GM18867 (cell line): Measurements from ENCODE around the gene XRCC6.
A peak's percentile ranks its signal among the peaks of the same experiment; 100 is the strongest.
"Not testable (repeated sequence)": the region's sequence is repeated elsewhere in the genome, so short reads cannot be mapped to it uniquely, and the experiment has no call there.

Source experiments
- ATAC-seq: cut with Tn5 transposase; IDR thresholded peaks from one replicate; pipeline ENCODE4 v1.9.1; 2021; ENCODE audit warnings: mild to moderate bottlenecking, moderate library complexity; ENCODE audit not compliant: unreplicated experiment

XRCC6 gene

DNA sequence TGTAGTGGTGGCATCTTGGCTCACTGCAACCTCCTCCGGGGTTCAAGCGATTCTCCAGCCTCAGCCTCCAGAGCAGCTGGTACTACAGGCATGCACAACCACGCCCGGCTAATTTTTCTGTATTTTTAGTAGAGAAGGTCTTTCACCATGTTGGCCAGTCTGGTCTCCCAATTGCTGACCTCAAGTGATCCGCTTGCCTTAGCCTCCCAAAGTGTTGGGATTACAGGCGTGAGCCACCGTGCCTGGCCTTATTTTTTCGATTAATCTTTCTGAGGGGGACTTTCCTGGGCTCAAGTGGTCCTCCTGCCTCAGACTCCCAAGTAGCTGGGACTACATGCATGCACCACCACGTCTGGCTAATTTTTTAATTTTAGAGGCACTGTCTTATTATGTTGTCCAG is 62.0 kb downstream of the XRCC6 start:
- no peak for ATAC-seq

DNA sequence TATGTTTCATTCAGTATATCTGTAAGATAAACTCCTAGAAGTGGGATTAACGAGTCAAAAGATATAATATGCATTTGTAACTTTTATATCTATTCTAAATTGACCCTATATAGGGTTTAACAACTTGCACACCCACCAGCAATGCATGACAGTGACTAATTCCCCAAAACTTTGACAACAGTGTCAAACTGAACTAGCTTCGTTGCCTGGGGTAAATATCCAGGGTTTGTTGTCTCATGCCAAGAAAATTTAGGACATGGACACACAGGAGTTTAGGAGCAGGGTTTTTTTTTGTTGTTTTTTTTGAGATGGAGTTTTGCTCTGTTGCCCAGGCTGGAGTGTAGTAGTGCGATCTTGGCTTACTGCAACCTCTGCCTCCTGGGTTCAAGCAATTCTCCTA is 62.5 kb downstream of the XRCC6 start:
- no peak for ATAC-seq

DNA sequence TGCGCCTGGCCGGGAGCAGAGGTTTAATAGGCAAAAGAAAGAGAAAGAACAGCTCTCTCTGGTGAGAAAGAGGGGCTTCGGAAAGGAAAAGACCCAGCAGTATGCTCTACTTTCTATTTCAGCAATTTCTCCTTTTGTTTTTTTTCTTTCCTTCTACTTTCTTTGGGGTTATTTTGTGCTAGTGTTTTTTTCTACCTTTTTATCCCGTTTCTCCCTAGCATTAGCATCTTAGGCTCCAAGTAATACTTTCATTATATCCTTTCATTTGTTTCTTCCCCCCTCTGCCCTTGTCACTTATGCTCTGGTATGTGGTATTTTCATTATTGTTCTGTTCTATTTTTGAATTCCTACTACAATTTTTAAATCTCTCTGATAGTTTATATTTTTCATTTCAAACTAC is 63.1 kb downstream of the XRCC6 start:
- no peak for ATAC-seq

DNA sequence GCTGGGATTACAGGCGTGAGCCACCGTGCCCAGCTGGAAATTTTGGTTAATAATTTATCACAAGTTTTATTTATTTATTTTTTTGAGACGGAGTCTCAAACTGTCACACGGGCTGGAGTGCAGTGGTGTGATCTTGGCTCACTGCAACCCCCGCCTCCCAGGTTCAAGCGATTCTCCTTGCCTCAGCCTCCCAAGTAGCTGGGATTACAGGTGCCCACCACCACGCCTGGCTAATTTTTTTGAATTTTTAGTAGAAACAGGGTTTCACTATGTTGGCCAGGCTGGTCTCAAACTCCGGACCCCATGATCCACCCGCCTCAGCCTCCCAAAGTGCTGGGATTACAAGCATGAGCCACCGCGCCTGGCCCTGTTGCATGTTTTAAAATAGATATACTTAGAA is 65.8 kb downstream of the XRCC6 start:
- ATAC-seq = not testable (repeated sequence)

DNA sequence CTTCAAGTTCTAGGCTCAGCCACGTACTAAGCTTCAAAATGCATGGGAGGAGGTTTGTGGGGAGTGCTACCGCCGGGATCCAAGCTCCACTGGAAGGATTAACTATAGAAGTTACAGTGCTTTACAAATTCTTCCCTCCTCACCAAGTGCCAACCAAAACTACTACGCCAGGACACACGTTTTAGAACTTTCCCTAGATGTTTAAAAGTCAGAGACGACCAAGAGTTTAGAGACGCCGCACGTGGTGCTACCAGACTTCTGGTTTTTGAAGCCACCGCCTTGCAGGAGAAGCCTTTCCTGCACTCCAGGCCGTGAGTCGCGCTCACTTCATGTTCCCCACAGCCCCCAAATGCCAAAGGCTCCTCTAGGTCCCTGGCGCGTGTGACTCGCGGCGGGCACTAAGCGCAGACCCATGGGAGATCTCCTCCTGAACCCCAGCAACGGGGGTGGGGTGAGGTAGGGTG is 66.8 kb downstream of the XRCC6 start:
- ATAC-seq = peak; percentile 15

DNA sequence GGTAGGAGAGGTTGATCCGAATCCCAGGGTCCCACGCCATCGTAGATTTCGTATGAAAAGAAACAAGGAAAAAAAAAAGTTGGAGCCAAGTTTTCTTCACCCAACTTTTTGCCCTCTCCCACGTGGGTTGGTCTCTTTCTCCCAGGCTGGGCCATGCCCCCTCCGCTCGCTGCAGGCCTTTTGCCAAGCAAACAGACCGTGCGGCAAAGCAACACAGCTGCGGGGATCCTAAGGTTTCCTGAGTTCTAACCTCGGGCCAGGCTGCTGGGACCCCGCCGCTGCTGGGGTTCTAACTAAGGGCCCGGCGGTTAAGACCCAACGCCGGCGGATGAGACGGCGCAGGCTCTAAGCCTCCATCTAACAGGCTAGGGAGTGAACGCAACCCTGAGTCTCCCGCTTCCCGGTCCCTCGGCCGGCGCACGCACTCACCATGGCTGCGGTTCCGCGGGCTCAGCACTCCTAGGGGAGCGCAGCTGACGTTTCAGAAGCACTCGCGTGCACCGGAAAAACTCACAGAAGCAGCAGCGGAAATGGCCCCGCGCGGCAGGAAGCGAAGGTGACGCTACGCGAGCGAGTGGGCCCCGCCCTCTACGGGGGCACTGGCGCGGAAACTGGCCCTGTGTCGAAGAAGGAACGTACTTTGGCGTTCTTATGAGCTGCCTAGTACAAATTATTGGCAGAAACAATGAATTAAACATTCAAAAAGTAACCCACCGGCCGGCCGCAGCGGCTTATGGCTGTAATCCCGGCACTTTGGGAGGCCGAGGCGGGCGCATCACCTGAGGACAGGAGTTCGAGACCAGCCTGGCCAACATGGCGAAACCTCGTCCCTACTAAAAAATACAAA is 67.5 kb downstream of the XRCC6 start, which contains the start of gene SNU13:
TSS of gene SNU13 (minus strand) at position 503 of the 847 bp plus-strand sequence. CDS start at position 432, 71 bp downstream.
- ATAC-seq = peak; percentile 86

DNA sequence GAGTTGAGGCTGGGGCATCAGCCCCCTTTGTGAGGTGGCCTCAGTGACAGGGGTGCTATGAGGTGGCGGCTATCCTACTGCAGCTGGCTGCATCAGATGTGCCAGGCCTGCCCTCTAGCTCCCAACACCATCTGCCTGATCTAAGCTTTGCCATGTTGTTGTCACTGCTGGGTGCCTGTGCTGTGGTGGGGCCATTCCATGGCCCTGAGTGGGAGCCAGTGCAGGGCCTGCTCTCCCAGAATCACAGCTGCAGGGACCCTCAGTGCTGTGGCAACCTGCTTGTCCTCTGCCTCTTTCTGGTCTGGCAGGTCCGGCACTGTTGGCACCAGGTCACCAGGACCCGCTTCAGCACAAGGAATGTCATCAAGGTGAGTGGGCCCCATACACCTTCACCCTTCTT is 69.4 kb downstream of the XRCC6 start:
- ATAC-seq = no peak

DNA sequence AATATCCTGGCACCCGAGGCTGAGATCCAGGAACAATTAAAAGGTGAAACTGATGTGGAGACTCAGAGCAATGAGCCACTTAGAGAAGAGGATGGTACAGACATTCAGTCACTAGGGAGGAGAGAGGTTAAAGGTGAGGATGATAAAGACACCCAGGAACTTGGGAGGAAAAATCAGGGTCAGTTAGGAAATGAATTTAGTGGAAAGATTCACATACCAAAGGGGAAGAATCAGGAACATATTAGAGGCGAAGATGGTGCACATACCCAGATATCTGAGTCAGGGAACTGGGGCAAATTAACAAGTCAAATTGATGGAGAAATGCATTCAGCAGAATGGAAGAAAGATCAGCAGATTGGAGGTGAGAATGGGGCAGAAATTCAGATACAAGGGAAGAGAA is 74.1 kb downstream of the XRCC6 start:
- ATAC-seq = no peak

DNA sequence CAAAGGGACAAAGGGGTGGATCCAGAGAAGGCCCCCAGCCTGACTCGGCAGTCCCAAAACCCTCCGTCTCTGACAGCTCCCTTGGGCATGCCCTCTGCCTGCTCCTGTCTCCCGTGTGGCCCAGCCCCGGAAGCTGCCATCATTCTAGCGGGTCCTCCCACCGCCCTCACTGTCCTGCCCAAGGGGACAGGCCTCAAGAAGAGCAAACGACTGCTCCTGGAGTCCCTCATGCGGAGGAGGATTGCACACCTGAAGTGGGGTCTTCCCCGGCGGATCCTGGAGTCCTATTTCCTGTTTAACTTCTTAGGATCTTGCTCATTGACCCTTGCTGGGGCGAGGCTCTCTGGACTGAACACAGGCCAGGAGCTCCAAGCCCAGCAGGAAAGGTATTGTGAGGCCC is 75.6 kb downstream of the XRCC6 start:
- no peak for ATAC-seq

DNA sequence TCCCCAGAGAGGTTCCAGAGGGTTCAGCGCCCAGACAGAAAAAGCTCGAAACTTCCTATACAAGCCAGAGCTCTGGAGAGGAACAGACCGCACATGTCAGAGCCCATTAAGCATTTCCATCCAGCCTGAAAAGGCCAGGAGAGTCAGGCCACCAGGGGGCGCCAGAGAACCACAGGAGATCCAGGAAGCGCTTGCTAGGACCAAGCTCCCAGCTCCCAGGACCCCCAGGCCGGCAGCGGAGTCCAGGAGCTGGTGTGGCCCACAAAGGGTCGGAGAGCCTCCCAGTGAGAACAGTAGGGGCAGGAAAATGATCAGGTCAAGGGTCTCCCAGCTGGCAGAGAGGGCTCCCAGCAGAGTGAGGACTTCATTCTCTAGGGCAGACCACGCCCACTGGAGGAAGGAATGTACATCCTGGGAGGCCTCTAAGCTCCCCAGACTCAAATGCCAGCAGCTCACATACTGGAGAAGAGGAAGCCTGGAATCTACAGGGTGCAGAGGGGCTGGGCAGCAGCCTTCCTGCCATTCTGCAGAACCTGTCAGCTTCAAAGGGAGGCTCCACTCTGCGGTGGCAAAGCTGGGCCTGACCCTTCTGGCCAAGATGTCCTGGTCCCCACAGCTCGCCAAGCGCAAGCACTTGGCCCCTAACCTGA is 76.2 kb downstream of the XRCC6 start:
- peak; percentile 42 for ATAC-seq

DNA sequence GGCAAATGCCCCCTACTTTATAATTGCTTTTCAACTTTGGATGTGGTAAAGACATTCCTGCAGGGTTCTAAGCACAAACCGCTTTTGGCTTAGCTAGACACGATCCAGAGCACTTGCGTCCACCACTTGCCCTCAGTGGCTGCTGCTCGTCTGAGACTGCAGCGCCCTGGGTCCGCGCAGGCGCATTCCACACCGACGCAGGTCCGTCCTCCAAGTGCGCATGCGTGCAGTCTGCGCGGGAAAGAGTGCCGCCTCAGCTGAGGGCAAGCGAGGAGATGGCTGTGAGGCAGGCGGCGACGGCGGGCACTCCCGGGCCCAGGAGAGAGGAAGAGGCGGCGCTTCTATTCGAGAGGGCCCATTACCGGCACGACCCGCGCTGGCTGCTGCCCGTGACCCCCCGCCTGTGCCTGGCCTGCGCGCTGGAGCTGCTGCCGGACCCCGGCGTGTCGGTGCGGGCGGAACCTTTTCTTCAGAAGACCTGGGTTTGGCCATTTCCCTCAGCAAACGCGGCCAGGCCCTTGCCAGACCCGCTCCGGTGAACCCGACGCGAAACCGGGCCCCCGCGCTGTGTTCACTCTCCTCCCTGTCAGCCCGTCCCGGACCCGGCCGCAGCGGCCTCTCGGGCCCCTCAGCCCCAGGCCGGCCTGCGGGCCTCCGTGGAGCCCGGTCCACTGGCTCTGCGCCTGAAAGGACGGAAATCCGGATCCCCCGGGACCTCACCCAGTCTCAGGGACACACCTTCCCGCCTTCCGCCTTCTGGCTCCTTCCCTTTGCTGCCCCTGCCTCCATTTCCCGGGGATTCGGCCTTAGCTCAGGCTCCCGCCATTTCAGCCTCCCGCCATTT is 78.4 kb downstream of the XRCC6 start, which contains the start of gene MEI1:
TSS of gene MEI1 (plus strand) at position 240 of the 844 bp plus-strand sequence. CDS start at position 276, 36 bp downstream.
- ATAC-seq = no peak

DNA sequence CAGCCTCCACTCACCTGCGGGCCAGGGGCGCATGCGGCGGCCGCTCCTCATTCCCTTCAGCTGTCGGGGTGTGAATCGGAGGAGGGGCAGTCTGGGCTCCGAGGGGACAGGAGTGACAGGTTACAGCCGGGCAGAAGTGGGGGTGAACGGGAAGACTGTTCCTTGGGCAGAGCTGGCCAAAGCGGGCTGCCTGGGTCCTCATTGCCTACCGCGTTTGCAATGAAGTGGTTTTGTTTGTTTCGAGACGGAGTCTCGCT is 78.9 kb downstream of the XRCC6 start:
- ATAC-seq = no peak

DNA sequence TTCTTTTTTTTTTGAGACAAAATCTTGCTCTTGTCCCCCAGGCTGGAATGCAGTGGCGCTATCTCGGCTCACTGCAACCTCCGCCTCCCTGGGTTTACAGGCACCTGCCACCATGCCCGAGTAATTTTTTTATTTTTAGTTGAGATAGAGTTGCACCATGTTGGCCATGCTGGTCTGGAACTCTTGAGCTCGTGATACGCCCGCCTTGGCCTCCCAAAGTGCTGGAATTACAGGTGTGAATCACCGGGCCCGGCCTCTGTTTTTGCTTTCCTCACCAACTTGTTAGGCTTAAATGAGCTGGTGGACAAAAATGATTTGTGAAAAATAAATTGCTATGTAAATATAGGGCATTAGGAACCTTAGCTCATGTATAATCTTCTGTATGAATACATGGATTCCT is 81.7 kb downstream of the XRCC6 start:
- no peak for ATAC-seq

DNA sequence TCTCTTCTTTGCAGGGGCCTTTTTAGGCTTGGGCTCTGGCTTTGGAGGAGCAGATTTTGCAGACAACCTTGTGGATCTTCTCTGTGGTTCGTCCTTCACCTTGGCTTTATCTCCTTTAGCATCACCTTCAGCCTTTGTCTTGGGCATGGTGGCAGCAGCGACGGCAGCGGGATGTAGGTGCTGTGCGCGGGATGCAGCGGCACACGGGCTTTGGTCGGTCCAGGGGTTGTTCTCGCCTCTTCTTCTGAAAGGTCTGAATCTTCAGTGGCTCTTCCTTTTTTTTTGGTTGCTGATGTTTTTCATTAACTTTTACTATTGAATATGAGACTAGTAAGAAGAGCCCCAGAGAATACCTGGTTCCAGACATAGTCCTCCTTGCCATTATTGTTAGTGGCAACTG is 88.2 kb downstream of the XRCC6 start:
- ATAC-seq = no peak

DNA sequence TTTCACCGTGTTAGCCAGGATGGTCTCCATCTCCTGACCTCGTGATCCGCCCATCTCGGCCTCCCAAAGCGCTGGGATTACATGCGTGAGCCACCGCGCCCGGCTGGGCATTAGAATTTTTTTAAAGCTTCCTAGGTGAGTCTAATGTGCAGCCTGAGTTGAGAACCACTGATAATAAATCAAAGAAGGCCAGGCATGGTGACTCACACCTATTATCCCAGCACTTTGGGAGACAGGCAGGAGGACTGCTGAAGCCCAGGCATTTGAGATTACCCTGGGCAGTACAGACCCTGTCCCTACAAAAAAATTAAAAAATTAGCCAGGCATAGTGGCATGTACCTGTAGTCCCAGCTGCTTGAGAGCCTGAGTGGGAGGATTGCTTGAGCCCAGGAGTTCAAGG is 91.9 kb downstream of the XRCC6 start:
- no peak for ATAC-seq
